Endothelial cell of umbilical vein (primary cell): ENCODE measurements around the gene CIZ1. TPM values are rescaled to one million over a fixed set of nuclear protein-coding genes. Genes with fewer than 3 reads are reported as not detected.

Source experiments
- BruUV-seq: library from RNA; stranded (reverse); fragments of 400-500 nt; replicated peaks from 2 replicates; lab custom pipeline; 2021; lab: Mats Ljungman, UMichigan
- CTCF ChIA-PET: fragments of 300-600, 350-600 bp; sonication (Branson Sonifier 250); formaldehyde crosslinking; loops from one replicate; lab custom pipeline; 2021; ENCODE audit warnings: antibody characterized with exemption, inconsistent platforms; lab: Charles Lee
- POLR2A ChIA-PET: fragments of 300-600, 350-600 bp; sonication (Branson Sonifier 250); formaldehyde crosslinking; loops from one replicate; lab custom pipeline; 2021; ENCODE audit warnings: antibody characterized with exemption, inconsistent platforms; lab: Charles Lee
- DNase-seq: peaks from one replicate; pipeline ENCODE4 v3.0.0-alpha.2; 2011; ENCODE audit warnings: low read depth, low spot score
- FAIRE-seq: peaks from 2 replicates; lab custom pipeline; 2011; peaks lifted over from hg19 to GRCh38; lab: Jason Lieb, UNC
- H2AFZ ChIP-seq: 2 replicates; pipeline ENCODE4 v1.6.0; 2012; ENCODE audit warnings: low read depth, low read length, control low read depth, inconsistent platforms
- H3K27ac ChIP-seq: 2 replicates; pipeline ENCODE4 v1.5.1; 2011; ENCODE audit warnings: low read depth, mild to moderate bottlenecking, control low read depth, low read length, moderate library complexity; ENCODE audit not compliant: insufficient read depth
- H3K27me3 ChIP-seq, 2 experiments: 2 replicates each; pipeline versions ENCODE4 v1.6.0 to v1.6.1; 2011; ENCODE audit warnings: low read length in 2 of 2, mixed read lengths in 1 of 2; ENCODE audit not compliant: control insufficient read depth in 2 of 2, insufficient read depth in 2 of 2
- H3K36me3 ChIP-seq, 2 experiments: 2 replicates in 1 of 2; 3 replicates in 1 of 2; pipeline ENCODE4 v1.5.1; 2011; ENCODE audit warnings: low read length in 2 of 2, mild to moderate bottlenecking in 1 of 2, moderate library complexity in 1 of 2; ENCODE audit not compliant: control insufficient read depth in 2 of 2, insufficient read depth in 2 of 2; ENCODE audit errors: extremely low read depth in 1 of 2
- H3K4me1 ChIP-seq: 3 replicates; pipeline ENCODE4 v1.5.1; 2011; ENCODE audit warnings: mild to moderate bottlenecking, low read length; ENCODE audit not compliant: control insufficient read depth, insufficient read depth; ENCODE audit errors: extremely low read depth
- H3K4me2 ChIP-seq: 2 replicates; pipeline ENCODE4 v1.6.1; 2011; ENCODE audit warnings: low read length, control low read depth, mixed read lengths; ENCODE audit not compliant: insufficient read depth
- H3K4me3 ChIP-seq, 3 experiments: fragments of 200-600 bp in 1 of 3; sonication (generic), shearing (Covaris generic) in 1 of 3; replicated peaks in 1 of 3; 2 replicates each; pipeline ENCODE4 v1.5.1; 2011 to 2016; ENCODE audit warnings: control low read depth in 3 of 3, low read length in 3 of 3, mild to moderate bottlenecking in 2 of 3, inconsistent platforms in 1 of 3, low read depth in 1 of 3, moderate library complexity in 1 of 3; ENCODE audit not compliant: insufficient read depth in 1 of 3
- H3K79me2 ChIP-seq: 2 replicates; pipeline ENCODE4 v1.6.0; 2012; ENCODE audit warnings: low read length, inconsistent platforms; ENCODE audit not compliant: control insufficient read depth, insufficient read depth
- H3K9ac ChIP-seq: replicated peaks from 2 replicates; pipeline ENCODE3; 2011; ENCODE audit warnings: low read length, control low read depth; ENCODE audit not compliant: insufficient read depth; ENCODE audit errors: extremely low read depth
- H3K9me1 ChIP-seq: replicated peaks from 3 replicates; pipeline ENCODE4 v1.6.0; 2011; ENCODE audit warnings: mild to moderate bottlenecking, low read length; ENCODE audit not compliant: control insufficient read depth, insufficient read depth; ENCODE audit errors: extremely low read depth
- H3K9me3 ChIP-seq: replicated peaks from 2 replicates; pipeline ENCODE4 v1.5.1; 2012; ENCODE audit warnings: low read length, inconsistent platforms; ENCODE audit not compliant: control insufficient read depth, insufficient read depth
- H4K20me1 ChIP-seq: replicated peaks from 2 replicates; pipeline ENCODE3; 2011; ENCODE audit warnings: mild to moderate bottlenecking, low read length; ENCODE audit not compliant: control insufficient read depth, insufficient read depth; ENCODE audit errors: extremely low read depth
- CTCF ChIP-seq, 2 donors: IDR thresholded peaks; 1 replicate in 1 of 2; 2 replicates in 1 of 2; pipeline ENCODE4 v1.5.1; 2011; ENCODE audit warnings: low read length in 2 of 2, mild to moderate bottlenecking in 2 of 2, moderate library complexity in 2 of 2, control low read depth in 1 of 2, inconsistent platforms in 1 of 2, low read depth in 1 of 2; ENCODE audit not compliant: insufficient read depth in 1 of 2; ENCODE audit errors: extremely low read depth in 1 of 2
- EZH2 ChIP-seq: IDR thresholded peaks from 2 replicates; pipeline ENCODE4 v1.6.1; 2012; ENCODE audit warnings: borderline replicate concordance, low read depth, mild to moderate bottlenecking, moderate library complexity, low read length, inconsistent platforms; ENCODE audit not compliant: severe bottlenecking
- FOS ChIP-seq: IDR thresholded peaks from 2 replicates; pipeline ENCODE4 v1.6.1; 2011; ENCODE audit warnings: mild to moderate bottlenecking, low read length, moderate library complexity, borderline replicate concordance; ENCODE audit not compliant: insufficient read depth
- GATA2 ChIP-seq: IDR thresholded peaks from 2 replicates; pipeline ENCODE4 v1.7.0; 2011; ENCODE audit warnings: low read depth, mild to moderate bottlenecking, moderate library complexity, mixed read lengths, low read length; ENCODE audit not compliant: insufficient read length, insufficient read depth
- JUN ChIP-seq: IDR thresholded peaks from 2 replicates; pipeline ENCODE4 v1.6.1; 2011; ENCODE audit warnings: borderline replicate concordance, low read depth; ENCODE audit not compliant: insufficient read length, insufficient read depth
- MAX ChIP-seq: IDR thresholded peaks from 2 replicates; pipeline ENCODE4 v1.6.1; 2011; ENCODE audit not compliant: insufficient read depth, insufficient read length
- MYC ChIP-seq: IDR thresholded peaks from one replicate; pipeline ENCODE4 v1.6.1; 2011; ENCODE audit warnings: mild to moderate bottlenecking, low read depth, low read length
- POLR2A ChIP-seq: IDR thresholded peaks from 2 replicates; pipeline ENCODE4 v1.6.1; 2012; ENCODE audit warnings: low read depth, mild to moderate bottlenecking, control low read depth, low read length
- POLR2AphosphoS5 ChIP-seq: IDR thresholded peaks from 2 replicates; pipeline ENCODE4 v1.6.1; 2012; ENCODE audit warnings: low read depth, mild to moderate bottlenecking, control low read depth, low read length, moderate library complexity; ENCODE audit not compliant: insufficient read depth
- dilution Hi-C: fragments of 300-500 bp; cut with MboI; formaldehyde crosslinking; loops from one replicate; pipeline ENCODE4 v1.15.0; 2019; ENCODE audit warnings: low sequenced_read_pairs; ENCODE audit not compliant: extremely low pct_ligation_motif_present
- intact Hi-C: fragments of 100-400 bp; cut with micrococcal nuclease; formaldehyde crosslinking; loops from one replicate; pipeline ENCODE4 v1.10.0; 2022
- polyA plus RNA-seq, 4 experiments: library from polyadenylated mRNA; depleted of rRNA in 3 of 4; stranded (reverse) in 3 of 4; unstranded in 1 of 4; fragments of >200 nt; gene quantifications; 2 replicates each; pipeline versions ENCODE4 v1.2.1 to v1.2.3, GENCODE V29; 2011 to 2012; ENCODE audit warnings: missing spikeins in 1 of 4
- total RNA-seq: library from RNA; stranded (reverse); gene quantifications from 2 replicates; pipeline ENCODE4 v1.2.3, GENCODE V29; 2021

CIZ1 gene
- total and polyA plus RNA-seq, 2 donors (not counting 3 experiments of a cell fraction or from before 2014, with no cell fraction given) = 88.3 to 150 TPM

- Histone ChIP-seq H3K9ac (no peak overlapping the region), H3K9me3 (no peaks in the 10 kb centered on the region), H3K4me1 (peaks cover 3% of the 10 kb centered on the region), H3K27me3 (peaks cover 11% of the 10 kb centered on the region in 2 experiments), H4K20me1 (no peaks in the 10 kb centered on the region), H3K27ac (no peak overlapping the region), H3K4me3 (no peak overlapping the region), H3K79me2 (no peaks in the 10 kb centered on the region), H3K9me1 (no peaks in the 10 kb centered on the region), H3K4me2 (no peak overlapping the region), H2AFZ (no peak overlapping the region), H3K36me3 (no peaks in the 10 kb centered on the region)
- FAIRE-seq (no peak), DNase-seq (peak; percentile 12)
- TF ChIP-seq MYC (no peak), EZH2 (no peak), JUN (peak; percentile 31)
- dilution Hi-C loops = no loop called here
- no TSS peak for BruUV-seq
- CTCF ChIA-PET = interaction anchor here (1.5 to 2.5 kb wide), 2 partner anchors 8 to 12 kb away, joined by 5 to 10 read pairs; partner anchors contain the start of gene DNM1
- intact Hi-C loops = no loop called here
- POLR2A ChIA-PET = no interaction called here
Measured at GRCh38 chr9:128215491-128216409, 24.4 kb upstream of the CIZ1 start.

- CTCF ChIA-PET = interaction anchor here (1.5 to 2.5 kb wide), 2 partner anchors 8 to 11 kb away, joined by 5 to 10 read pairs; partner anchors contain the start of gene DNM1
- Histone ChIP-seq H3K9ac (no peak overlapping the region), H3K4me1 (peaks cover 3% of the 10 kb centered on the region), H3K27me3 (peaks cover 11% of the 10 kb centered on the region in 2 experiments), H3K9me3 (no peaks in the 10 kb centered on the region), H3K4me3 (no peak overlapping the region), H3K79me2 (no peaks in the 10 kb centered on the region), H3K36me3 (no peaks in the 10 kb centered on the region), H3K4me2 (no peak overlapping the region), H3K9me1 (no peaks in the 10 kb centered on the region), H2AFZ (no peak overlapping the region), H3K27ac (no peak overlapping the region), H4K20me1 (no peaks in the 10 kb centered on the region)
- dilution Hi-C loops = no loop called here
- FAIRE-seq = no peak
- BruUV-seq = no TSS peak
- POLR2A ChIA-PET = no interaction called here
- TF ChIP-seq GATA2 (no peak), MYC (no peak), POLR2AphosphoS5 (no peak), EZH2 (no peak), MAX (no peak), FOS (no peak), JUN (no peak), POLR2A (no peak), CTCF (IDR thresholded peaks at IDR 0.05; ENCODE audit: extremely low read depth in 1 of 2, insufficient read depth in 1 of 2, low read depth in 1 of 2, low read length in 2 of 2) (no peak)
- intact Hi-C loops = no loop called here
- no peak for DNase-seq
Measured at GRCh38 chr9:128214571-128215490, 23.5 kb upstream of the CIZ1 start.
